ENCODE results near the gene IKZF2.

The IKZF2 gene

GRCh38 chr2:212958133-212958532 lies 193.3 kb downstream of the IKZF2 start:
- no peak for DNase-seq (ENCODE audit: low read depth)

GRCh38 chr2:212957624-212958023 lies 193.8 kb downstream of the IKZF2 start:
- DNase-seq (ENCODE audit: low read depth), result no peak

GRCh38 chr2:212956665-212957607 lies 194.5 kb downstream of the IKZF2 start:
- peak; percentile 25 for DNase-seq (ENCODE audit: low read depth)

GRCh38 chr2:212953170-212953920 lies 198.1 kb downstream of the IKZF2 start:
- DNase-seq (ENCODE audit: low read depth), result no peak

GRCh38 chr2:212949786-212950185 lies 201.6 kb downstream of the IKZF2 start:
- peak; percentile 92 for DNase-seq (ENCODE audit: low read depth)

All from stromal cell of bone marrow (primary cell).